KMS-11 (cell line): Measurements from ENCODE around the gene MICAL3.

Experiments used
- H2AFZ ChIP-seq: fragments of 200-600 bp; sonication (generic); 2 replicates; pipeline ENCODE4 v1.6.1; 2016; ENCODE audit warnings: antibody characterized with exemption, mixed run types, low read depth
- H3K27ac ChIP-seq: fragments of 200-600 bp; sonication (generic); 2 replicates; pipeline ENCODE4 v1.6.1; 2016; ENCODE audit warnings: mild to moderate bottlenecking, mixed run types
- H3K27me3 ChIP-seq: fragments of 200-600 bp; sonication (generic); 2 replicates; pipeline ENCODE4 v1.6.1; 2017; ENCODE audit warnings: mild to moderate bottlenecking, low read depth, mixed run types, moderate library complexity; ENCODE audit not compliant: insufficient read depth
- H3K36me3 ChIP-seq: fragments of 200-600 bp; sonication (generic); 2 replicates; pipeline ENCODE4 v1.6.1; 2017; ENCODE audit warnings: mild to moderate bottlenecking, mixed run types; ENCODE audit not compliant: insufficient read depth
- H3K4me1 ChIP-seq: fragments of 200-600 bp; sonication (generic); 2 replicates; pipeline ENCODE4 v1.6.1; 2016; ENCODE audit warnings: mild to moderate bottlenecking, low read depth, mixed run types; ENCODE audit not compliant: poor library complexity, severe bottlenecking
- H3K4me2 ChIP-seq: fragments of 200-600 bp; sonication (generic); 2 replicates; pipeline ENCODE4 v1.7.0; 2016; ENCODE audit warnings: mild to moderate bottlenecking, mixed run types
- H3K4me3 ChIP-seq: fragments of 200-600 bp; sonication (generic); IDR thresholded peaks from 2 replicates; pipeline ENCODE4 v1.6.1; 2017; ENCODE audit warnings: low read depth, low read length, mixed read lengths; ENCODE audit not compliant: insufficient read depth
- H3K79me2 ChIP-seq: fragments of 200-600 bp; sonication (generic); 2 replicates; pipeline ENCODE4 v1.6.1; 2016; ENCODE audit warnings: low read depth, mixed run types; ENCODE audit not compliant: insufficient read depth
- H3K9ac ChIP-seq: fragments of 200-600 bp; sonication (generic); 2 replicates; pipeline ENCODE4 v1.6.1; 2016; ENCODE audit warnings: mild to moderate bottlenecking, mixed run types
- H4K20me1 ChIP-seq: fragments of 200-600 bp; sonication (generic); 2 replicates; pipeline ENCODE4 v1.6.1; 2016; ENCODE audit warnings: mild to moderate bottlenecking, mixed run types; ENCODE audit not compliant: insufficient read depth
- TF ChIP-seq, protein P1 (sequence below): fragments of 200-600 bp; sonication (generic); conservative IDR thresholded peaks from 2 replicates; pipeline ENCODE4 v1.6.1; 2017; ENCODE audit warnings: low read depth, mild to moderate bottlenecking, antibody characterized with exemption, low read length, moderate library complexity, mixed read lengths

MICAL3 gene

DNA sequence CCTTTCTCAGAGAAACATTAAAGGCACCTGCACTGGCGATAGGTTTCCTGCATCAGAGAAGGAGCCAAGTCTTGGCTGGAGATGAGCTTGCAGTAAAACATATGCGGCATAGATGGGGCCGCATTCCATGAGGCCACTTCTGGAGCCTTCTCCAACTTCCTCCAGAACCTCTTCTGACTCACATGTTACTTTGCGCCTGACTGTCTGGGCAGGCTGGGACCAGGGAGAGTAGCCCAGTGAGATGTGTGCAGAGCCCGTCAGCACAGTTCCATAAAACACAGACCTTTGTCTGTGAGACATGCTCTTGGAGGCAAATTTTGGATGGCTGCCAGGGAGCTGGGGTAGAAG lies 194.7 kb downstream of the MICAL3 start:
- Histone ChIP-seq H2AFZ (no peak overlapping the region), H3K36me3 (no peaks in the 10 kb centered on the region), H3K27me3 (no peaks in the 10 kb centered on the region), H4K20me1 (no peaks in the 10 kb centered on the region), H3K4me2 (no peak overlapping the region), H3K27ac (no peak overlapping the region), H3K9ac (no peak overlapping the region), H3K79me2 (no peaks in the 10 kb centered on the region), H3K4me1 (peaks cover 6% of the 10 kb centered on the region), H3K4me3 (no peak overlapping the region)
- TF ChIP-seq, protein P1, sequence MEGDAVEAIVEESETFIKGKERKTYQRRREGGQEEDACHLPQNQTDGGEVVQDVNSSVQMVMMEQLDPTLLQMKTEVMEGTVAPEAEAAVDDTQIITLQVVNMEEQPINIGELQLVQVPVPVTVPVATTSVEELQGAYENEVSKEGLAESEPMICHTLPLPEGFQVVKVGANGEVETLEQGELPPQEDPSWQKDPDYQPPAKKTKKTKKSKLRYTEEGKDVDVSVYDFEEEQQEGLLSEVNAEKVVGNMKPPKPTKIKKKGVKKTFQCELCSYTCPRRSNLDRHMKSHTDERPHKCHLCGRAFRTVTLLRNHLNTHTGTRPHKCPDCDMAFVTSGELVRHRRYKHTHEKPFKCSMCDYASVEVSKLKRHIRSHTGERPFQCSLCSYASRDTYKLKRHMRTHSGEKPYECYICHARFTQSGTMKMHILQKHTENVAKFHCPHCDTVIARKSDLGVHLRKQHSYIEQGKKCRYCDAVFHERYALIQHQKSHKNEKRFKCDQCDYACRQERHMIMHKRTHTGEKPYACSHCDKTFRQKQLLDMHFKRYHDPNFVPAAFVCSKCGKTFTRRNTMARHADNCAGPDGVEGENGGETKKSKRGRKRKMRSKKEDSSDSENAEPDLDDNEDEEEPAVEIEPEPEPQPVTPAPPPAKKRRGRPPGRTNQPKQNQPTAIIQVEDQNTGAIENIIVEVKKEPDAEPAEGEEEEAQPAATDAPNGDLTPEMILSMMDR = no peak

GRCh38 chr22:17828502-17829080 lies 195.8 kb downstream of the MICAL3 start:
- TF ChIP-seq, protein P1 = no peak
- no peaks in the 10 kb centered on the region for H3K27me3 ChIP-seq
- no peaks in the 10 kb centered on the region for H3K79me2 ChIP-seq
- peaks cover 6% of the 10 kb centered on the region for H3K4me1 ChIP-seq
- no peak overlapping the region for H3K27ac ChIP-seq
- no peaks in the 10 kb centered on the region for H3K36me3 ChIP-seq
- H4K20me1 ChIP-seq = no peaks in the 10 kb centered on the region
- H2AFZ ChIP-seq = no peak overlapping the region
- H3K9ac ChIP-seq = no peak overlapping the region
- no peak overlapping the region for H3K4me3 ChIP-seq
- H3K4me2 ChIP-seq = no peak overlapping the region

DNA sequence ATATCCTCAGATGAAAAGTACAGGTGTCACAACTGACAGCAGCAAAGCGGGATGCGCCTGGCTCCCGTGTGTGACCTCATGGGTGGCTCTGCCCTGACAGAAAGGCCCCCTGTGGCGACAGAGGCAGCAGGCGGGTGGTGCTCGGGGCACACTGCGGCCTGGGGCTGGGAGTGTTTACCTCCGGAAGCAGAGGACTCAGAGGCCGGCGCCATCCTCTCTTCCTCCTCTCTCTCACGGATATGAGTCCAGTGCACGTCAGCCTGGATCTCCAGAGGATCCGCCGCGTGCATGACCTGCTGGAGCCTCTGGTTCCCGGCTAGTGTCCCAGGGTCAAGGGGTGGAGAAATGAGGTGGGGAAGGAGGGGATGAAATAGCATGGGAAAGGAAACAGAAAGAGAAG lies 196.9 kb downstream of the MICAL3 start:
- Histone ChIP-seq H3K9ac (no peak overlapping the region), H3K4me1 (peaks cover 6% of the 10 kb centered on the region), H2AFZ (no peak overlapping the region), H3K27ac (no peak overlapping the region), H3K79me2 (no peaks in the 10 kb centered on the region), H3K4me2 (no peak overlapping the region), H3K4me3 (no peak overlapping the region), H4K20me1 (no peaks in the 10 kb centered on the region), H3K27me3 (no peaks in the 10 kb centered on the region), H3K36me3 (no peaks in the 10 kb centered on the region)
- TF ChIP-seq, protein P1 = no peak

DNA sequence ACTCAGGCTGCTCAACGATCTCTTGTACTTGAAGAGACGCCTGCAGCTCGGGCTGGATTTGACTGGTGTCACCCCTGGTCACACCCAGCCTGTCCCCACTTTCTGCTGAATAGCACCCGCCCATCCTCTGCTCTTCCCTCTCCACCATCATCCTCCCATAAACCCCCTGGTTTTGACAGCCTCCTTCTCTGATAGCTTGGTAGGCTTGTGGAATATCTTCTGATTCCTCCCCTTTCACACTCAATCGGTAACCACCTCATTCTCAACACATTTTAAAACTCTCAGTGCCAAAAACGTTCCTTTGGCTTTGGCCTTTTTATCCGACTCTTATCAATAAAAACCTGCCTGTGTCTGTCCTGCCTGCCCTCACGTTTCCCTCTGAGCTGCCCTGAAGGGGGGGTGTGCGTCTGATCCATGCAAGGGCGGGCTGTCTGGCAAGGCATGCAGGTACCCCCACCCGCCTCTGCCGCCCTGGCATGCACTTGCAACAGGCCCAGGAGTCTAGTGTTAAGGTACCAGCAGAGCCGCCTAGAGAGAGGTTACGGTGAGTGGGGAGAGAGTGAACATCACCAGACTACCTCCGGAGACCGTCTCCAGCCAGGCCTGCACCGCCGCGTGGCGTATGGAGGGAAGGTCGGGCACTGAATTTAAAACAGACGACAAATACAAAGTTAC lies 198.3 kb downstream of the MICAL3 start:
- Histone ChIP-seq H3K79me2 (no peaks in the 10 kb centered on the region), H3K9ac (no peak overlapping the region), H3K36me3 (no peaks in the 10 kb centered on the region), H2AFZ (no peak overlapping the region), H3K4me3 (no peak overlapping the region), H3K4me2 (no peak overlapping the region), H3K27ac (no peak overlapping the region), H4K20me1 (no peaks in the 10 kb centered on the region), H3K4me1 (peaks cover 6% of the 10 kb centered on the region), H3K27me3 (no peaks in the 10 kb centered on the region)
- TF ChIP-seq, protein P1 = no peak
